HTR-8/SVneo (cell line): ENCODE measurements around the gene TFIP11.

Source experiments
- DNase-seq: peaks from one replicate; pipeline ENCODE4 v3.0.0; 2011; ENCODE audit warnings: low spot score, mixed read lengths; ENCODE audit not compliant: insufficient read length
- FAIRE-seq: peaks from 2 replicates; lab custom pipeline; 2011; peaks lifted over from hg19 to GRCh38; lab: Jason Lieb, UNC

The TFIP11 gene

GRCh38 chr22:26514419-26515161, 2.3 kb upstream of the TFIP11 start:
- no peak for DNase-seq
- no peak for FAIRE-seq

GRCh38 chr22:26513838-26514237, 1.6 kb upstream of the TFIP11 start:
- DNase-seq, result no peak
- FAIRE-seq, result no peak

DNA sequence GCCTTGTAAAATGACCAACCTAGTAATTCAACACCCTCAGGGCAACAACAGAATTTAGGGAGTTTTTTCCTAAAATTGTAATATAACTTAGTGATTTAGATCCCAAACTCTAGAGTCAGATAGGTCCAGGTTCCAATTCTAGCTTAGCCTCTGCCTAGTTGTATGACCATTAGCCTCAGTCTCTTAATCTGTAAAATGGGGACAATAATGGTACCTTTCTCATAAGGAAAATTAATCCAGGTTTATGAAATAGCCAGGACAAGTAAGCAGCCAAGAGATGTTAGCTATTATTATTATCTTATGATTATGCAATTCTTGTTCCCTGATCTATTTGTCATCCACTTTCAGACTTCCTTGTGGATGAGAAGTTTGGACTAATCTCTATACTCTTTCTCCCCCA, 4.1 kb downstream of the TFIP11 start:
- no peak for FAIRE-seq
- DNase-seq, result no peak

- no peak for DNase-seq
- no peak for FAIRE-seq
Observed at GRCh38 chr22:26503758-26504157, 8.5 kb downstream of the TFIP11 start.

DNA sequence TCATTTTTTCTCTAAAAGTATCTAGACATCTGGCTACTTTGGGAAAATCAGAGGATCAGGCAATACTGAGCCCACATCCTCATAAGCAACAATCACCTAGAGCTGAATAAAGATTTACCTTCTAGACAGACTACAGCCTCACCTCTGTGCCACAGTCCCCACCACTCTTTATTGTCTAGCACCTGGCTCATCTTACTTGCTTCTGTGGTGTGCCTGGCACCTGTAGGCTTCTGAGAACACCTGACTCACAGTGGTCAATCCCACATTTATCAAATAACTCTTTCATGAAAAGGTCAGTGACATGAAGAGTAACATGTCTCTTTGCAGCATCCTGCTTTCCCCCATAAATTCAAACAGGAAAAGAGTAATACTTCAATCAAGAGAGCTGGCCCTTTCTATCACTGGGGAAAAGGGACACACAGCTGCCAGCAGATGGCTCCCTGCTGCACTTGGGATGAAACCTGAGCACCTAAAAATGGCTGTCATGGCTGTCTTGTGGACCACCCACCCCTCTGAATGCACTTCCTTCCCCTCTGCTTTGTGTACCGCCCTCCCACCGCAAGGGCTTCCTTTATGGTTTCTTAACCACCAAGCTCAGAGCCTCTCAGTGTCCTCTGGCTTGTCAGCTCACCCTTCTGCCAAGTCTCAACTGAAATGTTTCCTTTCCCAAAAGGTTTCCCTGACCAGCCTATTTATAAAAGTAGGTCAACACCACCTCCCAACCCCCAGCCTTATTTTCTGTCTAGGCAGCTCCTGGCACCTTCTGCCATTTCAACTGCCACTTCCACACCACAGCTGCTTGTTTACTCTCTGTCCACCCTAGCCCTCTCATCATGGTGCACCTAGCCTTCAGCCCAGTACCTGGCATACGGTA, 9.3 kb downstream of the TFIP11 start:
- FAIRE-seq, result no peak

DNA sequence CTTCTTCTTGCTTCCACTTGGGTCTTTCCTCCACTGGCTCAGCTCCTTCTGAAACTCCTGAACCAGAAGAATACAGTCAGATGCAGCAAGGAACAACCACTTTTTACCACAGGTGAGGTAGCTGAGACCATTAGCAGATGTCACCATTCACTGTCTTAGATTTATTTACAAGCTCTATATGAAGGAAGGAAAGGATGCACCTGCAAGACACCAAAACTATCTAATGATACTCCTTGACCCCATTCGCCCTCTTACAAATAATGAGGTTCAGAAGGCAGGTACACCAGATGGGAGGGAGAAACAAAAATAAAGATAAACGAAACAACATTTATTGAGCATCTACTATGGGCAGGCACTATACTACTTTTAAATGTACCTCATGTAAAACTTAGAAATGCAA, 10.3 kb downstream of the TFIP11 start:
- no peak for DNase-seq
- FAIRE-seq, result no peak

More for the DNA sequence above, 9.3 kb downstream of the TFIP11 start:
- DNase-seq, result peak; percentile 23

DNA sequence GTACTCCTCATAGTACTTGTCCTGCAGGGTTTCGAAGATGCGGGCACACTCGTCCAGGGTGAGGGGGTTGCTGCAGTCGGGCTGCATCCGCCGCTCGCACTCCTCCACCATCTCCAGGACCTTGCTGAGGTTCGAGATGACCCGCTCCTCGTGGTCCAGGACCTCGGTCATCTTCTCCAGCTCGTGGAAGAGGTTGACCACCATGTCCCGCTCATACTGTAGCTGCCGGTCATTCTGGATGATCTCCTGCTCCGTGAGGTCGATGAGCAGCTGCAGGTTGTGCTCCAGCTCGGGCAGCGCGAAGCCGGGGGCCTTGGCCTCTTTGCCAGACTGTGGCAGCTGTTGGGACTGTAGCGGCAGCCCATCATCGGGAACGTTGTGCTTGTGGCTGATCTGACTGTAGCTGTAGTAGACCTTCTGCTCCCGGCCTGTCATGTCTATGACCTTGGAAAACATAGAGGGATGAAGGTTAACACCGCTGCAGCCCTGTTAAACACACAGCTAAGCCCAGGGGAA, 13.0 kb downstream of the TFIP11 start:
- no peak for DNase-seq
- FAIRE-seq, result no peak

DNA sequence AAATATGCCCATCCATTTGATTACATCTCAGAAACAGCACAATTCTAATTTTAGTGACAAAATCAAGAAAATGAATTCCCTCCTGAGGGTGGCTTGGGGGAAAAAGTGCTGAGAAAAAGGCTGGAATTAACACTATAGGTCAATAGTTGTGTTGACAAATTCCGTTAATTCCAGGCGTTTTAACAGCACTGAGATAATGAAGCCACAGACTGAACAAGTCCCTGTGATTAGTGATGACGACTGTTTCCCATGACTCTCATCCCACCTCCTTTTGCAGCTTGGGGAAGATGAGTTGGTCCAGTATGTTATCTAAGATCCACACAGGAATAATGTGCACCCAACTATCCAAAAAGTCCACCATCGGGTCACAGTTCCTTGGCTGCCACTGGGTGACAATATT, 15.8 kb downstream of the TFIP11 start:
- no peak for FAIRE-seq
- no peak for DNase-seq

DNA sequence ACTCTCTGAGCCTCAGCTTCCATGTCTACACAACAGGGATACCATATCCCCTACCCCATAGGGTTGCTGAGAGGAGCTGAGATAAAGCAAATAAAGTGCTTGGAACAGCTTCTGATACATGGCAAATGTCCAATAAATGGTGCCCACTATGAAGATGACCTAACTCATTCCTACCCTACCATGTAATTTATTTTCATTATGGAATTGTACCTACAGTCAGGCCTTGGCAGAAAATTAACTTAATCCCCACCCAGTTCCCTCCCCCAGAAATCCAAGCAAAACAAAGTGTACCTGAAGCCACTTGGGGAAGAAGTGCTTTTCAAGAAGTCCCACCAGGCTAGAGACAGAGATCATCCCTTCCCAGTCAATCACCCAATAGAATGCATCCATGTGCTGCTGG, 17.8 kb downstream of the TFIP11 start:
- no peak for DNase-seq
- FAIRE-seq, result no peak

DNA sequence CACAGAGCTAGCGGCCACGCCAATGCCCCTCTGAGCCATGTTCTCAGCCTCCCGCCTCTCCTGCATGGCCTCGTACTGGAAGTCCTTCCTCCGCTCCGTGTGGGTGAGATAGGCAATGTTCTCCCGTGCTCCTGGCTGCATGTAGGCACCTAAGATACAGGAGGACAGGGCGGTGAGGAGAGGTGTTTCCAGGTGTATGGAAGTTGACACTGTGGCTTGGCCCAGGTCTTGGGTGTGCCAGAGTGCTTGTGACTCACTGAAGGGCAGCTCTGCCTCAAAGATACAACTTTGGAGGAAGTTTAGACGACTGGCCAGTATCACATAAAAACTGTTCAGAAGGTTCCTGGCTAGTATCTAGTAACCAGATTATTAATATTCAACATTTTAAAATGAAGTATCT, 20.1 kb downstream of the TFIP11 start:
- DNase-seq (no peak), FAIRE-seq (no peak)

DNA sequence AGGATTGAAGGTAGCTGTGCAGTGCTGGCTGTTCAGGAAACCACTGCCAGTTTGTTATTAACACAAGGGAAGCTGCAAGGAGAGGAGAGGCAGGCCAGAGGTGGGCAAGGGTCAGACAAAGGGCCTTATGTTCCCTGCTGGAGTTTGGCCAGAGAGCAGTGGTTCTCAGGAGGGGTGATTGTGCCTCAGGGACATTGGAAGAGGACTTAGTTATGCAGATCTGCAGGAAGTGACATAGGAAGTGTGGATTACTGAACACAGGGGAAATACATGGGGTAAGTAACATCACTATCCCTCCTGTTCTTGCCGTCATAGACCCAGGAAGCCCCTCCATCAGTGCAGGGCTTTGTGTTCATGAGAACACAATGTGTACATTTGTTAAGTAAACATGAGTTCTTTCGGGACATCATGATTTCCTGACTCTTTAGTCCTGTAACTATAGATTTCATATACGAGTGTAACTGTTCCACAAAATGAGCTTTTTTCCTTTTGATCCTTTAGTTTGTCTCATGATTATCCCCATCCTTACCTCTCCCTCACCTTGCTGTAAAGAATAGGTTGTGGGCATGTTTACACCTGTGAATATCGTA, 22.7 kb downstream of the TFIP11 start:
- FAIRE-seq, result no peak
- DNase-seq, result no peak

DNA sequence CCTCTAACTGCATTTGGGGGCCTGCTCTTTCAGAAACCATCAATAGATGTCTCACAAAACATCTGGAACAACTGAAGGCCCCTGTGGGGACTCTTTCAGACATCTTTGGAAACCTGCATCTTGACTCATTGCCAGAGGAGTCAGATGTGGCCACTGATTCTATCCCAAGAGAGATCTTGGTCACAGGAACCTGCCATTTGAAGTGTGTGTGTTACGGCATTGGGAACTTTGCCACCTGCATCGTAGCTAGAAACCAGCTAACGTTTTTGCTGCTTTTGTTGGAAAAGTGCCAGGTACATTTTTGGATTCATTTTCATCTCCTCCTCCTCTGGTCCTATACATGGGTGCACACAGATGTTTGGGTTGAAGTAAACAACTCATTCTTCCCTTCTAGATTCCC, 24.3 kb downstream of the TFIP11 start:
- DNase-seq, result no peak
- FAIRE-seq, result no peak

DNA sequence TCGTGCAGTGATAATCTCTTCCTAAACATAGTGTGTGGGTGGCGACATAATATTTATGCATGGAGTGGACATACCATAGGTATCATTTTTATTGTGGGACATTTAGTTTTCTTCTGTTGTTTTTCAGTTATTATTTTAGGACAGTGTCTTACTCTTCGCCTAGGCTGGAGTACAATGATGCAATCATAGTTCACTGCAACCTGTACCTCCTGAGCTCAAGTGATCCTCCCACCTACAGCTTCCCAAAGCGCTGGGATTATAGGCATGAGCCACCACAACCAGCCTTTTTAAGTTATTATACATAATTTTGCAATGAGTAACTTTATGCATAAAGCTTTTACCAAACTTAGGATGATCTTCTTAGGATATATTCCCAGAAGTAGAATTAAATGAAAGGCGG, 25.9 kb downstream of the TFIP11 start:
- FAIRE-seq, result no peak

GRCh38 chr22:26485806-26486390, 26.4 kb downstream of the TFIP11 start:
- FAIRE-seq (no peak), DNase-seq (no peak)

More for the DNA sequence above, 25.9 kb downstream of the TFIP11 start:
- no peak for DNase-seq

- no peak for FAIRE-seq
- DNase-seq, result no peak
Observed at GRCh38 chr22:26485013-26485412, 27.3 kb downstream of the TFIP11 start.

DNA sequence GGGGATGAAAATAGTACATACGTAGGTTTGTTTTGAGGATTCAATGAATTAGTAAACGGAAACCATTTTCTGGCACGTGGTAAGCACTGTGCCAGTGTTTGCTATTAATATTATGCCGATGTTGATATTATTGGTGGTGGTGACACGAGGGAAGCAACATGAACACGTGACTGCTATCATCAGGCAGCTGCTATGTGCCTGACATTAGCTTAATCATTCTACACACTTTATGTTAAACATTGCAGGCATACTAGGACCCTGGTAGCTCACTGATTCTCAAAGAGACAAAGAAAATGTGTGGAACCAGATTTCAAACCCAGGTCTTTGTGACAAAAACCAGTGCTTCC, 27.9 kb downstream of the TFIP11 start:
- DNase-seq, result no peak
- FAIRE-seq, result no peak

- peak; percentile 76 for DNase-seq
- FAIRE-seq, result no peak
Observed at GRCh38 chr22:26483439-26484359, 28.6 kb downstream of the TFIP11 start, which contains the start of the genes HPS4 and SRRD. HPS4 (minus strand) TSS chr22:26483783; CDS start chr22:26481762, 2,021 bp downstream. SRRD (plus strand) TSS chr22:26483877; CDS start chr22:26483891, 14 bp downstream.

DNA sequence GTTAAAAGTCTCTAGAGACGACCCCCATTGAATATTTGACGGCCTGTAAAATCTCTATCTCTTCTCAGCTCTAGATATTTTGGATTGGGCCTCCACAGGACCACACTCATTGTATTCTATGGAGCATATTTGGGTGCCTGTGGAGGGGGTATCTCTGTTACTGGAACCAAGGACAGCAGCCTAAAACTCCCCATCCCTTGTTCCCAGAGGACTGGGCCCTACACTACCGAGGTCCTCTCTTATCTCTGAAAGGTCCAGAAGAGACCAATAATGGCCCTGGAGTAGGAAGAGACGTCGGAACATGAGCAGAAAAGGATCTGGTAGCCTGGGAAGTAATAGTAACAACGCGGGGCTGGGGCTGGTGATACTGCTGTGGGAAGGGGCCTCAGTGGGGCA, 29.2 kb downstream of the TFIP11 start:
- FAIRE-seq, result no peak
- DNase-seq, result no peak

DNA sequence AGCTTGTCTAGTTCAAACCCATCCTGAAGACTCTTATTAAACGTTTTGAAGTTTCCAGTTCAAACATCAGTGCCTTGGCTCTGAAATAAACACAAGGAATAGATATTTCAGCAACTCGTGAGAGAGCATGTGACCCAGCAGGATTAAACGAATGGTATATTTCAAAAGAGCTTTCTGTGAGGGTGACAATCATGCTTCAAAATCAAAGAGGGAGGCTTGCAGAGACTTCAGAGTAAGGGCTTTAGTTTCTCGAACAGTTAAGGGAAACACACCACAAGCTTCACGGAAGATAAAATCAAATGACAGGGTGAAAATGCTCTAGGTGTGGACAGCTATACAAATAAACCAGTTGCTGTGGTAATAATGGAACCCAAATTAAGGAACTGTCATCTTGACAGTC, 30.1 kb downstream of the TFIP11 start:
- DNase-seq, result no peak
- no peak for FAIRE-seq
